ENCODE results near the gene SLC24A3.

The SLC24A3 gene

GRCh38 chr20:19462491-19462890 is 250.0 kb downstream of the SLC24A3 start:
- Histone ChIP-seq H3K27ac (ENCODE audit: low read depth, low read length) (no peak overlapping the region), H3K9me3 (ENCODE audit: control insufficient read depth, insufficient read depth, low read depth, low read length) (no peaks in the 10 kb centered on the region), H3K4me1 (ENCODE audit: control insufficient read depth, insufficient read depth, low read length) (no peaks in the 10 kb centered on the region), H3K36me3 (ENCODE audit: control insufficient read depth, insufficient read depth, low read length) (no peaks in the 10 kb centered on the region), H3K4me3 (ENCODE audit: low read depth, low read length) (no peak overlapping the region), H3K27me3 (ENCODE audit: control insufficient read depth, insufficient read depth, low read length) (no peaks in the 10 kb centered on the region), H3K9ac (ENCODE audit: low read length) (no peak overlapping the region)

- no peaks in the 10 kb centered on the region for H3K9me3 ChIP-seq (ENCODE audit: control insufficient read depth, insufficient read depth, low read depth, low read length)
- H3K4me1 ChIP-seq (ENCODE audit: control insufficient read depth, insufficient read depth, low read length) = no peaks in the 10 kb centered on the region
- H3K36me3 ChIP-seq (ENCODE audit: control insufficient read depth, insufficient read depth, low read length) = no peaks in the 10 kb centered on the region
- no peak overlapping the region for H3K9ac ChIP-seq (ENCODE audit: low read length)
- H3K27ac ChIP-seq (ENCODE audit: low read depth, low read length) = no peak overlapping the region
- no peaks in the 10 kb centered on the region for H3K27me3 ChIP-seq (ENCODE audit: control insufficient read depth, insufficient read depth, low read length)
- no peak overlapping the region for H3K4me3 ChIP-seq (ENCODE audit: low read depth, low read length)
Observed at GRCh38 chr20:19463597-19463996, 251.2 kb downstream of the SLC24A3 start.

GRCh38 chr20:19465536-19465935 is 253.1 kb downstream of the SLC24A3 start:
- Histone ChIP-seq H3K27ac (ENCODE audit: low read depth, low read length) (no peak overlapping the region), H3K4me1 (ENCODE audit: control insufficient read depth, insufficient read depth, low read length) (no peaks in the 10 kb centered on the region), H3K27me3 (ENCODE audit: control insufficient read depth, insufficient read depth, low read length) (no peaks in the 10 kb centered on the region), H3K4me3 (ENCODE audit: low read depth, low read length) (no peak overlapping the region), H3K36me3 (ENCODE audit: control insufficient read depth, insufficient read depth, low read length) (no peaks in the 10 kb centered on the region), H3K9me3 (ENCODE audit: control insufficient read depth, insufficient read depth, low read depth, low read length) (no peaks in the 10 kb centered on the region), H3K9ac (ENCODE audit: low read length) (no peak overlapping the region)

GRCh38 chr20:19466206-19466928 is 253.9 kb downstream of the SLC24A3 start:
- H3K36me3 ChIP-seq (ENCODE audit: control insufficient read depth, insufficient read depth, low read length) = no peaks in the 10 kb centered on the region
- no peaks in the 10 kb centered on the region for H3K9me3 ChIP-seq (ENCODE audit: control insufficient read depth, insufficient read depth, low read depth, low read length)
- H3K9ac ChIP-seq (ENCODE audit: low read length) = no peak overlapping the region
- no peak overlapping the region for H3K27ac ChIP-seq (ENCODE audit: low read depth, low read length)
- H3K4me3 ChIP-seq (ENCODE audit: low read depth, low read length) = no peak overlapping the region
- H3K4me1 ChIP-seq (ENCODE audit: control insufficient read depth, insufficient read depth, low read length) = no peaks in the 10 kb centered on the region
- H3K27me3 ChIP-seq (ENCODE audit: control insufficient read depth, insufficient read depth, low read length) = no peaks in the 10 kb centered on the region

GRCh38 chr20:19473216-19473921 is 260.9 kb downstream of the SLC24A3 start:
- no peak overlapping the region for H3K27ac ChIP-seq (ENCODE audit: low read depth, low read length)
- H3K4me1 ChIP-seq (ENCODE audit: control insufficient read depth, insufficient read depth, low read length) = no peaks in the 10 kb centered on the region
- H3K9ac ChIP-seq (ENCODE audit: low read length) = no peak overlapping the region
- H3K4me3 ChIP-seq (ENCODE audit: low read depth, low read length) = no peak overlapping the region
- H3K9me3 ChIP-seq (ENCODE audit: control insufficient read depth, insufficient read depth, low read depth, low read length) = no peaks in the 10 kb centered on the region
- no peaks in the 10 kb centered on the region for H3K27me3 ChIP-seq (ENCODE audit: control insufficient read depth, insufficient read depth, low read length)
- H3K36me3 ChIP-seq (ENCODE audit: control insufficient read depth, insufficient read depth, low read length) = no peaks in the 10 kb centered on the region

- Histone ChIP-seq H3K4me1 (ENCODE audit: control insufficient read depth, insufficient read depth, low read length) (no peaks in the 10 kb centered on the region), H3K36me3 (ENCODE audit: control insufficient read depth, insufficient read depth, low read length) (no peaks in the 10 kb centered on the region), H3K4me3 (ENCODE audit: low read depth, low read length) (no peak overlapping the region), H3K9me3 (ENCODE audit: control insufficient read depth, insufficient read depth, low read depth, low read length) (no peaks in the 10 kb centered on the region), H3K27me3 (ENCODE audit: control insufficient read depth, insufficient read depth, low read length) (no peaks in the 10 kb centered on the region), H3K27ac (ENCODE audit: low read depth, low read length) (no peak overlapping the region), H3K9ac (ENCODE audit: low read length) (no peak overlapping the region)
Observed at GRCh38 chr20:19473922-19474286, 261.5 kb downstream of the SLC24A3 start.

- no peak overlapping the region for H3K4me3 ChIP-seq (ENCODE audit: low read depth, low read length)
- no peaks in the 10 kb centered on the region for H3K4me1 ChIP-seq (ENCODE audit: control insufficient read depth, insufficient read depth, low read length)
- no peak overlapping the region for H3K27ac ChIP-seq (ENCODE audit: low read depth, low read length)
- H3K9ac ChIP-seq (ENCODE audit: low read length) = no peak overlapping the region
- H3K9me3 ChIP-seq (ENCODE audit: control insufficient read depth, insufficient read depth, low read depth, low read length) = no peaks in the 10 kb centered on the region
- no peaks in the 10 kb centered on the region for H3K36me3 ChIP-seq (ENCODE audit: control insufficient read depth, insufficient read depth, low read length)
- H3K27me3 ChIP-seq (ENCODE audit: control insufficient read depth, insufficient read depth, low read length) = 0 out of 2 replicates have a peak, but pooled peaks cover 4% of the 10 kb centered on the region
Observed at GRCh38 chr20:19478320-19478895, 266.0 kb downstream of the SLC24A3 start.

- Histone ChIP-seq H3K27ac (ENCODE audit: low read depth, low read length) (no peak overlapping the region), H3K27me3 (ENCODE audit: control insufficient read depth, insufficient read depth, low read length) (0 out of 2 replicates have a peak, but pooled peaks cover 4% of the 10 kb centered on the region), H3K4me1 (ENCODE audit: control insufficient read depth, insufficient read depth, low read length) (no peaks in the 10 kb centered on the region)
Observed at GRCh38 chr20:19482726-19483125, 270.3 kb downstream of the SLC24A3 start.

GRCh38 chr20:19483309-19483708 is 270.9 kb downstream of the SLC24A3 start:
- Histone ChIP-seq H3K4me1 (ENCODE audit: control insufficient read depth, insufficient read depth, low read length) (no peaks in the 10 kb centered on the region), H3K36me3 (ENCODE audit: control insufficient read depth, insufficient read depth, low read length) (no peaks in the 10 kb centered on the region), H3K4me3 (ENCODE audit: low read depth, low read length) (no peak overlapping the region), H3K9ac (ENCODE audit: low read length) (no peak overlapping the region), H3K9me3 (ENCODE audit: control insufficient read depth, insufficient read depth, low read depth, low read length) (no peaks in the 10 kb centered on the region), H3K27ac (ENCODE audit: low read depth, low read length) (no peak overlapping the region), H3K27me3 (ENCODE audit: control insufficient read depth, insufficient read depth, low read length) (0 out of 2 replicates have a peak, but pooled peaks cover 4% of the 10 kb centered on the region)

More at GRCh38 chr20:19482726-19483125, 270.3 kb downstream of the SLC24A3 start:
- no peaks in the 10 kb centered on the region for H3K9me3 ChIP-seq (ENCODE audit: control insufficient read depth, insufficient read depth, low read depth, low read length)
- no peak overlapping the region for H3K9ac ChIP-seq (ENCODE audit: low read length)
- no peaks in the 10 kb centered on the region for H3K36me3 ChIP-seq (ENCODE audit: control insufficient read depth, insufficient read depth, low read length)
- no peak overlapping the region for H3K4me3 ChIP-seq (ENCODE audit: low read depth, low read length)

- Histone ChIP-seq H3K4me3 (ENCODE audit: low read depth, low read length) (no peak overlapping the region), H3K9me3 (ENCODE audit: control insufficient read depth, insufficient read depth, low read depth, low read length) (no peaks in the 10 kb centered on the region), H3K36me3 (ENCODE audit: control insufficient read depth, insufficient read depth, low read length) (no peaks in the 10 kb centered on the region), H3K4me1 (ENCODE audit: control insufficient read depth, insufficient read depth, low read length) (no peaks in the 10 kb centered on the region), H3K27ac (ENCODE audit: low read depth, low read length) (no peak overlapping the region), H3K27me3 (ENCODE audit: control insufficient read depth, insufficient read depth, low read length) (0 out of 2 replicates have a peak, but pooled peaks cover 4% of the 10 kb centered on the region), H3K9ac (ENCODE audit: low read length) (no peak overlapping the region)
Observed at GRCh38 chr20:19486446-19486845, 274.0 kb downstream of the SLC24A3 start.

- H3K9me3 ChIP-seq (ENCODE audit: control insufficient read depth, insufficient read depth, low read depth, low read length) = no peaks in the 10 kb centered on the region
- 0 out of 2 replicates have a peak, but pooled peaks cover 4% of the 10 kb centered on the region for H3K27me3 ChIP-seq (ENCODE audit: control insufficient read depth, insufficient read depth, low read length)
- no peaks in the 10 kb centered on the region for H3K4me1 ChIP-seq (ENCODE audit: control insufficient read depth, insufficient read depth, low read length)
- no peaks in the 10 kb centered on the region for H3K36me3 ChIP-seq (ENCODE audit: control insufficient read depth, insufficient read depth, low read length)
- H3K27ac ChIP-seq (ENCODE audit: low read depth, low read length) = no peak overlapping the region
- H3K9ac ChIP-seq (ENCODE audit: low read length) = no peak overlapping the region
- H3K4me3 ChIP-seq (ENCODE audit: low read depth, low read length) = no peak overlapping the region
Observed at GRCh38 chr20:19487420-19487819, 275.0 kb downstream of the SLC24A3 start.
